Tibial artery (tissue), 4 donors: ENCODE measurements around the gene ALKBH8.
"Not testable (repeated sequence)": the region's sequence is repeated elsewhere in the genome, so short reads cannot be mapped to it uniquely, and the experiment has no call there.

Source experiments
- DNase-seq, 2 donors: peaks; one replicate each; pipeline ENCODE4 v3.0.0-alpha.2; 2019
- H3K27ac ChIP-seq, 2 donors: fragments of 200-600 bp; sonication (generic) in 1 of 2; 1 replicate in 1 of 2; 2 replicates in 1 of 2; pipeline ENCODE4 v1.5.1; 2018 to 2019; ENCODE audit warnings: mild to moderate bottlenecking in 1 of 2
- H3K27me3 ChIP-seq, 2 donors: fragments of 200-600 bp; sonication (generic) in 1 of 2; one replicate each; pipeline versions ENCODE4 v1.5.1 to v1.6.0; 2016 to 2019
- H3K36me3 ChIP-seq, 3 donors: fragments of 200-600 bp; sonication (generic) in 2 of 3; one replicate each; pipeline ENCODE4 v1.5.1; 2016 to 2019; ENCODE audit warnings: mild to moderate bottlenecking in 2 of 3
- H3K4me1 ChIP-seq, 4 donors: fragments of 200-600 bp; sonication (generic) in 2 of 4; 1 replicate in 3 of 4; 2 replicates in 1 of 4; pipeline ENCODE4 v1.5.1; 2016 to 2019
- H3K4me3 ChIP-seq, 2 donors: fragments of 200-600 bp; sonication (generic) in 1 of 2; 1 replicate in 1 of 2; 2 replicates in 1 of 2; pipeline ENCODE4 v1.5.1; 2018 to 2019; ENCODE audit warnings: mild to moderate bottlenecking in 2 of 2
- H3K9me3 ChIP-seq, 3 donors: fragments of 200-600 bp; sonication (generic) in 1 of 3; one replicate each; pipeline ENCODE4 v1.5.1; 2016 to 2019
- CTCF ChIP-seq, 2 experiments: fragments of 200-600 bp in 1 of 2; fragments of 450-650 bp in 1 of 2; IDR thresholded peaks; one replicate each; pipeline ENCODE4 v1.5.1; 2017 to 2019; ENCODE audit warnings: antibody characterized with exemption in 2 of 2, mild to moderate bottlenecking in 1 of 2, moderate library complexity in 1 of 2
- intact Hi-C: fragments of 100-400 bp; cut with DNase I; formaldehyde crosslinking; loops from one replicate; pipeline ENCODE4 v1.15.0; 2023; ENCODE audit warnings: low total_unique reads

The ALKBH8 gene

GRCh38 chr11:107508201-107508857, 57.2 kb downstream of the ALKBH8 start:
- Histone ChIP-seq H3K36me3 (peaks cover 27 to 37% (median 30%) of the 10 kb centered on the region in 3 donors), H3K27ac (no peak overlapping the region), H3K4me1 (no peaks in the 10 kb centered on the region), H3K27me3 (no peaks in the 10 kb centered on the region), H3K9me3 (no peaks in the 10 kb centered on the region), H3K4me3 (no peak overlapping the region)
- no peak for TF ChIP-seq CTCF (IDR thresholded peaks at IDR 0.05)
- intact Hi-C loops: no loop called here
- DNase-seq: no peak

- no peak overlapping the region for H3K27ac ChIP-seq
- no peak overlapping the region for H3K4me3 ChIP-seq
- no peaks in the 10 kb centered on the region for H3K27me3 ChIP-seq
- no peak for DNase-seq
- intact Hi-C loops: no loop called here
- H3K9me3 ChIP-seq: no peaks in the 10 kb centered on the region
- peaks cover 43 to 53% (median 46%) of the 10 kb centered on the region in 3 donors for H3K36me3 ChIP-seq
- TF ChIP-seq CTCF (IDR thresholded peaks at IDR 0.05): no peak
- H3K4me1 ChIP-seq: no peaks in the 10 kb centered on the region
Observed at GRCh38 chr11:107505647-107506225, 59.8 kb downstream of the ALKBH8 start.

GRCh38 chr11:107504981-107505380, 60.6 kb downstream of the ALKBH8 start:
- Histone ChIP-seq H3K4me1 (no peaks in the 10 kb centered on the region), H3K4me3 (no peak overlapping the region), H3K27ac (no peak overlapping the region), H3K36me3 (peaks cover 39 to 46% (median 41%) of the 10 kb centered on the region in 3 donors), H3K27me3 (no peaks in the 10 kb centered on the region), H3K9me3 (no peaks in the 10 kb centered on the region)
- intact Hi-C loops: no loop called here
- no peak for DNase-seq
- no peak for TF ChIP-seq CTCF (IDR thresholded peaks at IDR 0.05)

- no peak overlapping the region for H3K27ac ChIP-seq
- peaks cover 34 to 39% (median 35%) of the 10 kb centered on the region in 3 donors for H3K36me3 ChIP-seq
- H3K9me3 ChIP-seq: no peaks in the 10 kb centered on the region
- intact Hi-C loops: no loop called here
- no peaks in the 10 kb centered on the region for H3K4me1 ChIP-seq
- no peak for DNase-seq
- no peak for TF ChIP-seq CTCF (IDR thresholded peaks at IDR 0.05)
- H3K27me3 ChIP-seq: no peaks in the 10 kb centered on the region
- H3K4me3 ChIP-seq: no peak overlapping the region
Observed at GRCh38 chr11:107501713-107502112, 63.8 kb downstream of the ALKBH8 start.

GRCh38 chr11:107497371-107497770, 68.2 kb downstream of the ALKBH8 start:
- H3K9me3 ChIP-seq, intact Hi-C loops, H3K27me3 ChIP-seq, H3K4me3 ChIP-seq, H3K27ac ChIP-seq, H3K4me1 ChIP-seq, DNase-seq, H3K36me3 ChIP-seq: not testable (repeated sequence)

GRCh38 chr11:107496011-107496410, 69.5 kb downstream of the ALKBH8 start:
- no peak for TF ChIP-seq CTCF (IDR thresholded peaks at IDR 0.05)

More at GRCh38 chr11:107496011-107496410, 69.5 kb downstream of the ALKBH8 start:
- intact Hi-C loops: no loop called here
- no peaks in the 10 kb centered on the region for H3K9me3 ChIP-seq
- no peaks in the 10 kb centered on the region for H3K27me3 ChIP-seq
- H3K27ac ChIP-seq: no peak overlapping the region
- no peaks in the 10 kb centered on the region for H3K4me1 ChIP-seq
- no peak overlapping the region for H3K4me3 ChIP-seq
- no peak for DNase-seq
- H3K36me3 ChIP-seq: no peaks in the 10 kb centered on the region
